NB4 (cell line): Measurements from ENCODE around the gene AMBRA1.

Experiments used
- DNase-seq: peaks from one replicate; pipeline ENCODE4 v3.0.0; 2010; ENCODE audit warnings: low read depth
- H3K4me3 ChIP-seq: one replicate; pipeline ENCODE4 v1.5.1; 2011; ENCODE audit warnings: mild to moderate bottlenecking, low read depth, low read length, moderate library complexity
- MYC ChIP-seq: IDR thresholded peaks from 2 replicates; pipeline ENCODE4 v1.6.1; 2011; ENCODE audit warnings: low read depth, low read length
- POLR2A ChIP-seq: IDR thresholded peaks from 2 replicates; pipeline ENCODE4 v1.6.1; 2011; ENCODE audit warnings: mild to moderate bottlenecking; ENCODE audit not compliant: insufficient read length; ENCODE audit errors: extremely low read depth
- TF ChIP-seq, protein P1 (sequence below): IDR thresholded peaks from 2 replicates; pipeline ENCODE4 v1.6.1; 2011; ENCODE audit warnings: low read depth, low read length
- TF ChIP-seq, protein P2 (sequence below): IDR thresholded peaks from one replicate; pipeline ENCODE4 v1.5.1; 2012; ENCODE audit warnings: low read depth, low read length

The AMBRA1 gene

DNA sequence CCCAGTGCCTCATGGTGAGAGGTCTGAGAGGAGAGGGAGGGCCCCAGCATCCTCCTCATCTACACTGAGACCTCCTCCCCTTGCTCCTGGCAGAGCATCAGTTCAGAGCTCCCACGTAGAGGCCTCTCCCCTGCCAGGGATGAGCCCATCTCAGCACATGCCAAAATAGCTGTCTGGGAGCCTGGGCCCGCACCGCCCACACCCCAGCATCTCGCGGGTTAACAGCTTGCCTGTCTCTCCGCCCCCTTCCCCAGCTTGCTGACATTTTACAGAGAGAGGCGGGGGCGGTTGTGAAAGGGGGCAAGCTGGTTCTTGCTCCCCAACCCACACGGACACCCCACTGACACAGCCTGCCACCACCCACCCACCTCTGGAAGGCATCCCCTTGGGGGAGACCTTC lies 240.1 kb downstream of the AMBRA1 start:
- peak; percentile 55 for DNase-seq
- no peak overlapping the region for H3K4me3 ChIP-seq
- TF ChIP-seq, protein P1, sequence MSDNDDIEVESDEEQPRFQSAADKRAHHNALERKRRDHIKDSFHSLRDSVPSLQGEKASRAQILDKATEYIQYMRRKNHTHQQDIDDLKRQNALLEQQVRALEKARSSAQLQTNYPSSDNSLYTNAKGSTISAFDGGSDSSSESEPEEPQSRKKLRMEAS: no peak
- TF ChIP-seq, protein P2, sequence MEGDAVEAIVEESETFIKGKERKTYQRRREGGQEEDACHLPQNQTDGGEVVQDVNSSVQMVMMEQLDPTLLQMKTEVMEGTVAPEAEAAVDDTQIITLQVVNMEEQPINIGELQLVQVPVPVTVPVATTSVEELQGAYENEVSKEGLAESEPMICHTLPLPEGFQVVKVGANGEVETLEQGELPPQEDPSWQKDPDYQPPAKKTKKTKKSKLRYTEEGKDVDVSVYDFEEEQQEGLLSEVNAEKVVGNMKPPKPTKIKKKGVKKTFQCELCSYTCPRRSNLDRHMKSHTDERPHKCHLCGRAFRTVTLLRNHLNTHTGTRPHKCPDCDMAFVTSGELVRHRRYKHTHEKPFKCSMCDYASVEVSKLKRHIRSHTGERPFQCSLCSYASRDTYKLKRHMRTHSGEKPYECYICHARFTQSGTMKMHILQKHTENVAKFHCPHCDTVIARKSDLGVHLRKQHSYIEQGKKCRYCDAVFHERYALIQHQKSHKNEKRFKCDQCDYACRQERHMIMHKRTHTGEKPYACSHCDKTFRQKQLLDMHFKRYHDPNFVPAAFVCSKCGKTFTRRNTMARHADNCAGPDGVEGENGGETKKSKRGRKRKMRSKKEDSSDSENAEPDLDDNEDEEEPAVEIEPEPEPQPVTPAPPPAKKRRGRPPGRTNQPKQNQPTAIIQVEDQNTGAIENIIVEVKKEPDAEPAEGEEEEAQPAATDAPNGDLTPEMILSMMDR: no peak
- TF ChIP-seq MYC (no peak), POLR2A (no peak)

DNA sequence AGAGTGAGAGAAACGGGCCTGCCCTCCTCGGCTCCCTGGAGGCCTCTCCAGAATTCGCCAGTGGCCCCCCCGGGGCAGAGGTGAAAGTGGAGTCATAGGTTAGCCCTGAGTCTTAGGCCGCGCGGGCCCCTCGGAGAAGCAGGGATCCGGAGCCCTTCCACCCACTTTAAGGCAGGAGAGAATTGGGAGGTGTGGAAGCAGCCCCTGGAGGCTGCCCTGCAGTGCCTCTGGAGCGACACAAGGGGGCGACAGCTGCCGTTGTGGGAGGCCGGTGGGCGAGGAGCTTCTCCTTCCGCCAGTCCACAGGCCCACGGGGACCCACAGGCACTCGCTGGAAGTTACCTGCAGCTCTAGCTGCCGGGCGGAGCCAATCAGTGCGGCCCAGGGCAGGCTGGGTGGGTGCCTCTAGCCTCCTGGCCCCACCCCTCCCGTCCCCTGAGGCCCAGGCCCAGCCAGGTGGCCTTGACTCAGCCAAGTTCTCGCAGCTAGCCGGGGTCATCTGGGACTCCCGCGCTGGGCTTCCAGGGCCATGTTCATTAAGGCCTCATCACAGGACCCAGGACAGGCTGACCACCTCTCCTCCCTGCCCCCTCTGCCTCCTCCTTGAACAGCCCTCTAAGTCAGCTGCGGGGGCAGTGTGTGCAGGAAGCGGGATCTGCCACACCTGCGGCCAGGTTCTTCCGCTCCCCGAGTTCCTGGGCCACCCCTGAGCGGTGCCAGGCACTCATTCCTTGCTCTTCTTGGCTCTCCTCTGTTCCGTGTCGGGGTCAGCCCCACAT lies 241.6 kb downstream of the AMBRA1 start:
- TF ChIP-seq, protein P1: 0 out of 2 replicates have a peak, but pooled peaks have one; percentile 12
- no peak for TF ChIP-seq POLR2A
- TF ChIP-seq, protein P2: peak; percentile 92
- DNase-seq: peak; percentile 76
- H3K4me3 ChIP-seq: no peak overlapping the region

DNA sequence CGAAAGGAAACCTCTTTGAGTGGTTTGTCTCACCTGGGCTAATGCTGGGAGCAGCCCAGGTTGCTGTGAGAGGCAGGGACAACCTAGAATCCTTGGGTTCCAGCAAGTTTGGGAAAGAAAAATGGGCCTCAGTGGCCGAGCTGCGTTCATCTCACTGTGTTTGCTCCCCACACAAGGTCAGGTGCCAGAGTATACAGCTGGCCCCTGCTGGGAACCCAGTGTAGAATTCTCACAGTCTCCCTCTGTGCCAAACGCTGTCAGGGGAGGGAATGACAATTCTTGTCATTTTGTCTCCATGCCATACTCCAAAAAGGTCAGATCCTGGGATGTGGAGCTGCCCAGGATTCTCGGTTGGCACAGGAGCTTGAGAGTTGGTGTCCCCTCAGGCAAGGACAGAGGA lies 242.2 kb downstream of the AMBRA1 start:
- TF ChIP-seq, protein P2: no peak
- TF ChIP-seq MYC (no peak), POLR2A (no peak)
- TF ChIP-seq, protein P1: no peak
- H3K4me3 ChIP-seq: no peak overlapping the region
- DNase-seq: no peak

DNA sequence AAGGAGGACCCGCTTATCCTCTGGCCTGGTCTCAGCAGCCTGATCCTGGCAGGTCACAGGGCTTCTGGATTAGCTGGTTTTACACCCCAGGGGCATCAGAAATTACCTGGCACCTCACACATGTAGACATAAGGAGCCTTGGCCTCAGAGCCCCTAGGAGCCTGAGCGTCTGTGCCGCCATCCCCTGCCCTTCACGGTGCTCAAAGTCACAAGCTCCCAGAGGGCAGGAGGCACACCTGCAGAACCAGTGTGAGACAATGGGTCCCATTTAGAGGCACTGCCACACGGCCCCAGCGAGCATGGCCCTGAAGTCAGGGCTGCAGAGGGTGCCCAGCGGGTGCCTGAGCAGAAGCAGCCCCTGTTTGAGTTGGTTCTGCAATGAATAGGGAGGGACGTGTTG lies 242.7 kb downstream of the AMBRA1 start:
- DNase-seq: no peak
- TF ChIP-seq MYC: no peak
- TF ChIP-seq, protein P1: no peak
- no peak for TF ChIP-seq POLR2A
- TF ChIP-seq, protein P2: no peak
- H3K4me3 ChIP-seq: no peak overlapping the region

DNA sequence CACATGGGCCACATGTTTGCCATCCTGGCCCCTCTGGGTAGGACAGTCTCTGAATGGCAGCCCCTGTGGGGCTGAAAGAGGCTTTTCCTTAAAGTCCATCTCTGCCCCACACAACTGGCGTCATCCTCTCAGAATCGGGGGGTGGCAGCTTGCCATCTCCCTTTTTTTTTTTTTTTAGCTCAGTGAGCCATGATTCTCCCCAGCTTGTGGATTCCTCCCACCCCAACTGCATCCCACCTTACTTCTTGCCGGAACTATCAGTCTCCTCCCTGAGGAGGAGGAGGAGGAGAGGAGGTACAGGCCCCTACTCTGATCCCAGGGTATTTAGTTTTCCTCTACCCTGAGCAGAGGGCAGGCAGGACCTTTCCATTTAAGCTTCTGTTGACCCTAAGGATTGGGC lies 243.1 kb downstream of the AMBRA1 start:
- TF ChIP-seq POLR2A (no peak), MYC (no peak)
- TF ChIP-seq, protein P2: no peak
- TF ChIP-seq, protein P1: no peak
- H3K4me3 ChIP-seq: no peak overlapping the region
- no peak for DNase-seq
